Body of pancreas (tissue), 4 donors: ENCODE data around the gene ZNF773. TPM values are rescaled to one million over a fixed set of nuclear protein-coding genes. Genes with fewer than 3 reads are reported as not detected.
"Not testable (repeated sequence)": the region's sequence is repeated elsewhere in the genome, so short reads cannot be mapped to it uniquely, and the experiment has no call there.

Source experiments
- ATAC-seq: fragments of 150-250 bp; one replicate; pipeline ENCODE4 v1.9.1; 2016
- DNase-seq, 4 donors: peaks; one replicate each; pipeline ENCODE4 v3.0.0-alpha.2; 2019
- H3K27ac ChIP-seq, 4 donors: fragments of 200-600 bp; sonication (generic); 1 replicate in 3 of 4; 2 replicates in 1 of 4; pipeline versions ENCODE4 v1.5.1 to v1.6.1; 2016 to 2019; ENCODE audit warnings: mild to moderate bottlenecking in 1 of 4, mixed read lengths in 1 of 4, moderate library complexity in 1 of 4
- H3K27me3 ChIP-seq, 2 donors: fragments of 200-600 bp; sonication (generic); one replicate each; pipeline ENCODE4 v1.6.0; 2016; ENCODE audit warnings: mild to moderate bottlenecking in 1 of 2
- H3K36me3 ChIP-seq, 2 donors: fragments of 200-600 bp; sonication (generic); replicated peaks in 1 of 2; 2 replicates each; pipeline ENCODE4 v1.5.1; 2016; ENCODE audit warnings: low read depth in 2 of 2; ENCODE audit not compliant: insufficient read depth in 1 of 2
- H3K4me1 ChIP-seq: fragments of 200-600 bp; sonication (generic); one replicate; pipeline ENCODE4 v1.6.0; 2016
- H3K4me3 ChIP-seq, 2 donors: fragments of 200-600 bp; sonication (generic); 1 replicate in 1 of 2; 2 replicates in 1 of 2; pipeline ENCODE4 v1.5.1; 2016 to 2019
- H3K9me3 ChIP-seq, 3 donors: fragments of 200-600 bp; sonication (generic); 1 replicate in 2 of 3; 2 replicates in 1 of 3; pipeline ENCODE4 v1.5.1; 2016
- POLR2A ChIP-seq, 3 donors: fragments of 450-650 bp; IDR thresholded peaks; one replicate each; pipeline ENCODE4 v1.6.1; 2016; ENCODE audit warnings: antibody characterized with exemption in 3 of 3, mild to moderate bottlenecking in 2 of 3
- WGBS, 2 donors: methylation state at CpG; one replicate each; pipeline ENCODE4 v1.1.5; 2017; 5-methylcytosine and 5-hydroxymethylcytosine counted together
- intact Hi-C: fragments of 100-400 bp; cut with DNase I; formaldehyde crosslinking; loops from one replicate; pipeline ENCODE4 v1.15.1; 2023
- total RNA-seq, 2 donors: library from RNA; depleted of rRNA; stranded (reverse); fragments of >200 nt; gene quantifications; one replicate each; pipeline ENCODE4 v1.1.0, GENCODE V29; 2016
- TF ChIP-seq, protein P1 (sequence below), 7 experiments: fragments of 450-650 bp in 4 of 7; fragments of 200-600 bp in 3 of 7; sonication (generic) in 3 of 7; IDR thresholded peaks; one replicate each; pipeline ENCODE4 v1.5.1; 2016 to 2019; ENCODE audit warnings: antibody characterized with exemption in 7 of 7

The ZNF773 gene
- total RNA-seq, result 1 to 10 TPM; 1.6 to 2.0 TPM

GRCh38 chr19:57499680-57500395 lies at the start of gene ZNF773:
TSS of gene ZNF773 (plus strand) at chr19:57499938. CDS start at chr19:57500081, 143 bp downstream.
- H3K27ac ChIP-seq, result peak within 1 kb of the TSS in 3 of 4 donors; percentile 63 to 87 (median 76)
- DNase-seq (peak; percentile 90 to 96 (median 92)), ATAC-seq (peak; percentile 99)
- H3K4me1 ChIP-seq, intact Hi-C loops, H3K36me3 ChIP-seq, H3K27me3 ChIP-seq: not testable (repeated sequence)
- peak; percentile 30 to 83 (median 80) for TF ChIP-seq POLR2A (IDR thresholded peaks at IDR 0.05)
- peak within 1 kb of the TSS; percentile 74 to 77 for H3K4me3 ChIP-seq
- 1% methylated on average over 12 to 58 of the region's 69 CpGs for WGBS, 2 donors
- H3K9me3 ChIP-seq, result peaks cover 0 to 28% (median 0%) of the 10 kb centered on the region in 3 donors

- intact Hi-C loops, result no loop called here
Measured at GRCh38 chr19:57452307-57452706, 47.4 kb upstream of the ZNF773 start.

DNA sequence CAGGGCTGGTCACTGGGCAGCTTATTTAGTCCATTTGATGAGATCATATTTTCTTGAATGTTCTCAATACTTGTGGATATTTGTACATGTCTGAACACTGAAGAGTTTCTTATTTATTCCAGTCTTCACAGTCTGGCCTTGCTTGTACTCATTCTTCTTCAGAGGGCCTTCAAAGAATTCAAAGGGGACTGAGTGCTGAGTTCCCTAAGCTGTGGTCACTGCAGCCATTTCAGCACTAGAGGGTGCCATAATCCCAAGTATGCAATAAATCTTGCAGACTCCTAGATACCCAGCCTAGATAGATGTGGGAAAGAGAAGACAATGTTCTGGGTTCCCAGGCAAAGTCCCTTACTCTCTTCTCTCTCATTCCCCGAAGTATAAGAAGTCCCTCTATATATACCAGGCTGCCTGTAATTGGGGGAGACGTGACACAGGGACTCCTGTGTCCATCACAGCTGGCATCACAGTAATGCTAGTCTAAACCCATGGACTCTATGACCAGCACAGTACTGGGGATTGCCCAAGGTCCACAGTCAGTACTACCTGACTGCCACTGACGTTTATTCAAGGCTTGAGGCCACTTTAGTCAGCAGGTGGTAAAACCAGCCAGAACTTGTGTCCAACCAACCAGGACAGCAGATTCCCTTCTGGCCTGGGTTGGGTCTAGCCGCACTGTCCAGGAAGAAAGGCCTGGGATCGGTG lies 33.9 kb upstream of the ZNF773 start:
- Histone ChIP-seq H3K27ac (no peak overlapping the region), H3K36me3 (peaks cover 0 to 3% of the 10 kb centered on the region in 2 donors), H3K4me1 (no peaks in the 10 kb centered on the region), H3K4me3 (no peak overlapping the region), H3K9me3 (peaks cover 0 to 43% (median 2%) of the 10 kb centered on the region in 3 donors), H3K27me3 (no peaks in the 10 kb centered on the region)
- DNase-seq (no peak), ATAC-seq (no peak)
- no peak for TF ChIP-seq POLR2A (IDR thresholded peaks at IDR 0.05)
- intact Hi-C loops, result no loop called here
- 79 to 90% methylated on average over 5 of the region's 5 CpGs for WGBS, 2 donors

More at GRCh38 chr19:57452307-57452706, 47.4 kb upstream of the ZNF773 start:
- DNase-seq (no peak), ATAC-seq (no peak)
- no peak for TF ChIP-seq POLR2A (IDR thresholded peaks at IDR 0.05)
- TF ChIP-seq, protein P1, sequence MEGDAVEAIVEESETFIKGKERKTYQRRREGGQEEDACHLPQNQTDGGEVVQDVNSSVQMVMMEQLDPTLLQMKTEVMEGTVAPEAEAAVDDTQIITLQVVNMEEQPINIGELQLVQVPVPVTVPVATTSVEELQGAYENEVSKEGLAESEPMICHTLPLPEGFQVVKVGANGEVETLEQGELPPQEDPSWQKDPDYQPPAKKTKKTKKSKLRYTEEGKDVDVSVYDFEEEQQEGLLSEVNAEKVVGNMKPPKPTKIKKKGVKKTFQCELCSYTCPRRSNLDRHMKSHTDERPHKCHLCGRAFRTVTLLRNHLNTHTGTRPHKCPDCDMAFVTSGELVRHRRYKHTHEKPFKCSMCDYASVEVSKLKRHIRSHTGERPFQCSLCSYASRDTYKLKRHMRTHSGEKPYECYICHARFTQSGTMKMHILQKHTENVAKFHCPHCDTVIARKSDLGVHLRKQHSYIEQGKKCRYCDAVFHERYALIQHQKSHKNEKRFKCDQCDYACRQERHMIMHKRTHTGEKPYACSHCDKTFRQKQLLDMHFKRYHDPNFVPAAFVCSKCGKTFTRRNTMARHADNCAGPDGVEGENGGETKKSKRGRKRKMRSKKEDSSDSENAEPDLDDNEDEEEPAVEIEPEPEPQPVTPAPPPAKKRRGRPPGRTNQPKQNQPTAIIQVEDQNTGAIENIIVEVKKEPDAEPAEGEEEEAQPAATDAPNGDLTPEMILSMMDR (IDR thresholded peaks at IDR 0.05), result no peak
- no peaks in the 10 kb centered on the region for H3K4me1 ChIP-seq
- H3K27ac ChIP-seq, result no peak overlapping the region
- H3K27me3 ChIP-seq, result no peaks in the 10 kb centered on the region
- H3K9me3 ChIP-seq, result peaks cover 0 to 13% (median 0%) of the 10 kb centered on the region in 3 donors
- no peaks in the 10 kb centered on the region for H3K36me3 ChIP-seq
- no peak overlapping the region for H3K4me3 ChIP-seq
- WGBS, 2 donors, result 82 to 90% methylated on average over 3 of the region's 3 CpGs

DNA sequence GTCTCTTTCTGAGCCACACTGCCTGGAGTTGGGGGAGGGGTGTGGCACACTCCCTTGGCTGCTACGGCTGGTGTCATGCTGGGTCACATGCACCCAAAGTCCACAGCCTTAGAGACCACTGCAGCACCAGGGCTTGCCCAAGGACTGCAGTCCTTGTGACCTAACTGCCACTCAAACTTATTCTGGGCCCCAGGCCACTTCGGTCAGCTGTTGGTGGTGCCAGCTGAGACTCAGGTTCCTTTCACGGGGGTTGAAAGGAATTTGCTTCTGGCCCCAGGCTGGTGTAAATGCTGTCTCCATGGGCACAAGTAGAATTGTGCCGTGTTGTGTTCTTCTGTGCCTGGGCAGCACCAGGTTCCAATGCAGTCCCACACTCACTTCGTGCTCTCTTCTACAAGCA lies 33.2 kb upstream of the ZNF773 start:
- WGBS, 2 donors, result 90 to 95% methylated on average over 4 to 5 of the region's 5 CpGs
- Histone ChIP-seq H3K27me3 (no peaks in the 10 kb centered on the region), H3K27ac (no peak overlapping the region), H3K4me1 (no peaks in the 10 kb centered on the region), H3K36me3 (peaks cover 0 to 3% of the 10 kb centered on the region in 2 donors), H3K4me3 (no peak overlapping the region), H3K9me3 (peaks cover 0 to 49% (median 2%) of the 10 kb centered on the region in 3 donors)
- intact Hi-C loops, result no loop called here
- DNase-seq (no peak), ATAC-seq (no peak)
- TF ChIP-seq, protein P1 (IDR thresholded peaks at IDR 0.05), result no peak
- no peak for TF ChIP-seq POLR2A (IDR thresholded peaks at IDR 0.05)

DNA sequence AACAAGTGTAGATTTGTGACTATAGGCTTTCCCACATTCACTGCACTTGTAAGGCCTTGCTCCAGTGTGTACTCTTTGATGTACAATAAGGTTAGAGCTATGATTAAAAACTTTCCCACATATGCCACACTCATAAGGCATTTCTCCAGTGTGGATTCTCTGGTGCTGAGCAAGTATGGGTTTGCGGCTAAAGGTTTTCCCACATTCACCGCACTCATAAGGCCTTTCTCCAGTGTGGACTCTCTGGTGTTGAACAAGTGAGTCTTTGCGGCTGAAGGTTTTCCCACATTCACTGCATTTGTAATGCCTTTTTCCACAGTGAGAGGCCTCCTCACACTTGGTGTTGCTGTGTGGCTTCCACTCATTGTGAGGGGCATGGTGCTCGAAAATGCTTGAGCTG lies 26.1 kb upstream of the ZNF773 start:
- Histone ChIP-seq H3K4me3 (no peak overlapping the region), H3K36me3 (peaks cover 12 to 15% of the 10 kb centered on the region in 2 donors), H3K4me1 (peaks cover 12% of the 10 kb centered on the region), H3K9me3 (peaks cover 0 to 76% (median 9%) of the 10 kb centered on the region in 3 donors), H3K27me3 (no peaks in the 10 kb centered on the region), H3K27ac (no peak overlapping the region)
- no peak for TF ChIP-seq POLR2A (IDR thresholded peaks at IDR 0.05)
- TF ChIP-seq, protein P1 (IDR thresholded peaks at IDR 0.05), result no peak
- ATAC-seq (no peak), DNase-seq (no peak)
- WGBS, 2 donors, result 95 to 98% methylated on average over 4 of the region's 4 CpGs
- intact Hi-C loops, result no loop called here
